ENCODE results near the gene SUGCT.

DNA sequence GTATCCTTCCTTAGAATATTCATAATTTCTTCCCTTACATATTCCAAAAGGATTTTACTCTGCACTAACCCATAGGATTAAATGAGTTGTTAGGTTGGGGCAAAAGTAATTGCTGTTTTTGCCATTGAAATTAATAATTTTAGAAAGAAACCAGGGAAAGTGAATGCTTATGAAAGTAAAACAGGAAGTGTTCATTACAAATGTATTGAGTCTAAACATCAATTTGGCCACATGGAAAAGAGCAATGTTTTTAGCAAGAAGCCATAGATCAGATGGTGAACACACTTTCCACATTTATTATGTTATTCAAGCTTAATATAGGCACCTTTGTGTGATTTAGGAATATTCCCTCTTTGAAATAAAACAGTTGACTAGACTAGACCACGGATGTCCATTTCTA is 102.9 kb downstream of the SUGCT start:
- TF ChIP-seq POLR2AphosphoS5 (IDR thresholded peaks at IDR 0.05; ENCODE audit: control insufficient read depth, insufficient read depth, low read depth, low read length): no peak
- TF ChIP-seq, protein P1, sequence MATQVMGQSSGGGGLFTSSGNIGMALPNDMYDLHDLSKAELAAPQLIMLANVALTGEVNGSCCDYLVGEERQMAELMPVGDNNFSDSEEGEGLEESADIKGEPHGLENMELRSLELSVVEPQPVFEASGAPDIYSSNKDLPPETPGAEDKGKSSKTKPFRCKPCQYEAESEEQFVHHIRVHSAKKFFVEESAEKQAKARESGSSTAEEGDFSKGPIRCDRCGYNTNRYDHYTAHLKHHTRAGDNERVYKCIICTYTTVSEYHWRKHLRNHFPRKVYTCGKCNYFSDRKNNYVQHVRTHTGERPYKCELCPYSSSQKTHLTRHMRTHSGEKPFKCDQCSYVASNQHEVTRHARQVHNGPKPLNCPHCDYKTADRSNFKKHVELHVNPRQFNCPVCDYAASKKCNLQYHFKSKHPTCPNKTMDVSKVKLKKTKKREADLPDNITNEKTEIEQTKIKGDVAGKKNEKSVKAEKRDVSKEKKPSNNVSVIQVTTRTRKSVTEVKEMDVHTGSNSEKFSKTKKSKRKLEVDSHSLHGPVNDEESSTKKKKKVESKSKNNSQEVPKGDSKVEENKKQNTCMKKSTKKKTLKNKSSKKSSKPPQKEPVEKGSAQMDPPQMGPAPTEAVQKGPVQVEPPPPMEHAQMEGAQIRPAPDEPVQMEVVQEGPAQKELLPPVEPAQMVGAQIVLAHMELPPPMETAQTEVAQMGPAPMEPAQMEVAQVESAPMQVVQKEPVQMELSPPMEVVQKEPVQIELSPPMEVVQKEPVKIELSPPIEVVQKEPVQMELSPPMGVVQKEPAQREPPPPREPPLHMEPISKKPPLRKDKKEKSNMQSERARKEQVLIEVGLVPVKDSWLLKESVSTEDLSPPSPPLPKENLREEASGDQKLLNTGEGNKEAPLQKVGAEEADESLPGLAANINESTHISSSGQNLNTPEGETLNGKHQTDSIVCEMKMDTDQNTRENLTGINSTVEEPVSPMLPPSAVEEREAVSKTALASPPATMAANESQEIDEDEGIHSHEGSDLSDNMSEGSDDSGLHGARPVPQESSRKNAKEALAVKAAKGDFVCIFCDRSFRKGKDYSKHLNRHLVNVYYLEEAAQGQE (IDR thresholded peaks at IDR 0.05; ENCODE audit: borderline replicate concordance): no peak
- TF ChIP-seq, protein P1 (CRISPR knock-in tag; IDR thresholded peaks at IDR 0.05; ENCODE audit: low read depth): no peak
- TF ChIP-seq NONO (IDR thresholded peaks at IDR 0.05; ENCODE audit: low read depth in 2 of 2, low read length in 1 of 2): no peak
- TF ChIP-seq, protein P2, sequence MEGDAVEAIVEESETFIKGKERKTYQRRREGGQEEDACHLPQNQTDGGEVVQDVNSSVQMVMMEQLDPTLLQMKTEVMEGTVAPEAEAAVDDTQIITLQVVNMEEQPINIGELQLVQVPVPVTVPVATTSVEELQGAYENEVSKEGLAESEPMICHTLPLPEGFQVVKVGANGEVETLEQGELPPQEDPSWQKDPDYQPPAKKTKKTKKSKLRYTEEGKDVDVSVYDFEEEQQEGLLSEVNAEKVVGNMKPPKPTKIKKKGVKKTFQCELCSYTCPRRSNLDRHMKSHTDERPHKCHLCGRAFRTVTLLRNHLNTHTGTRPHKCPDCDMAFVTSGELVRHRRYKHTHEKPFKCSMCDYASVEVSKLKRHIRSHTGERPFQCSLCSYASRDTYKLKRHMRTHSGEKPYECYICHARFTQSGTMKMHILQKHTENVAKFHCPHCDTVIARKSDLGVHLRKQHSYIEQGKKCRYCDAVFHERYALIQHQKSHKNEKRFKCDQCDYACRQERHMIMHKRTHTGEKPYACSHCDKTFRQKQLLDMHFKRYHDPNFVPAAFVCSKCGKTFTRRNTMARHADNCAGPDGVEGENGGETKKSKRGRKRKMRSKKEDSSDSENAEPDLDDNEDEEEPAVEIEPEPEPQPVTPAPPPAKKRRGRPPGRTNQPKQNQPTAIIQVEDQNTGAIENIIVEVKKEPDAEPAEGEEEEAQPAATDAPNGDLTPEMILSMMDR (IDR thresholded peaks at IDR 0.05 in 2 of 3, conservative IDR thresholded peaks at IDR 0.05 in 1 of 3; ENCODE audit: insufficient read depth in 2 of 3, low read depth in 1 of 3, low read length in 3 of 3): no peak
- TF ChIP-seq ZNF12 (CRISPR knock-in tag; IDR thresholded peaks at IDR 0.05): no peak
- no peak for TF ChIP-seq TBL1XR1 (IDR thresholded peaks at IDR 0.05; ENCODE audit: low read length in 2 of 2)
- no peak for TF ChIP-seq ZZZ3 (IDR thresholded peaks at IDR 0.05)
- TF ChIP-seq HNRNPL (IDR thresholded peaks at IDR 0.05; ENCODE audit: low read depth, low read length): no peak
- TF ChIP-seq TRIM24 (IDR thresholded peaks at IDR 0.05): no peak
- TF ChIP-seq MAFF (IDR thresholded peaks at IDR 0.05; ENCODE audit: low read length): no peak
- no peak for TF ChIP-seq SP2 (IDR thresholded peaks at IDR 0.05; ENCODE audit: extremely low read depth, low read depth, low read length, poor library complexity, severe bottlenecking)
- no peak for TF ChIP-seq HIVEP1 (CRISPR knock-in tag; IDR thresholded peaks at IDR 0.05)
- TF ChIP-seq, protein P3, sequence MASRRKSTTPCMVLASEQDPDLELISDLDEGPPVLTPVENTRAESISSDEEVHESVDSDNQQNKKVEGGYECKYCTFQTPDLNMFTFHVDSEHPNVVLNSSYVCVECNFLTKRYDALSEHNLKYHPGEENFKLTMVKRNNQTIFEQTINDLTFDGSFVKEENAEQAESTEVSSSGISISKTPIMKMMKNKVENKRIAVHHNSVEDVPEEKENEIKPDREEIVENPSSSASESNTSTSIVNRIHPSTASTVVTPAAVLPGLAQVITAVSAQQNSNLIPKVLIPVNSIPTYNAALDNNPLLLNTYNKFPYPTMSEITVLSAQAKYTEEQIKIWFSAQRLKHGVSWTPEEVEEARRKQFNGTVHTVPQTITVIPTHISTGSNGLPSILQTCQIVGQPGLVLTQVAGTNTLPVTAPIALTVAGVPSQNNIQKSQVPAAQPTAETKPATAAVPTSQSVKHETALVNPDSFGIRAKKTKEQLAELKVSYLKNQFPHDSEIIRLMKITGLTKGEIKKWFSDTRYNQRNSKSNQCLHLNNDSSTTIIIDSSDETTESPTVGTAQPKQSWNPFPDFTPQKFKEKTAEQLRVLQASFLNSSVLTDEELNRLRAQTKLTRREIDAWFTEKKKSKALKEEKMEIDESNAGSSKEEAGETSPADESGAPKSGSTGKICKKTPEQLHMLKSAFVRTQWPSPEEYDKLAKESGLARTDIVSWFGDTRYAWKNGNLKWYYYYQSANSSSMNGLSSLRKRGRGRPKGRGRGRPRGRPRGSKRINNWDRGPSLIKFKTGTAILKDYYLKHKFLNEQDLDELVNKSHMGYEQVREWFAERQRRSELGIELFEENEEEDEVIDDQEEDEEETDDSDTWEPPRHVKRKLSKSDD (conservative IDR thresholded peaks at IDR 0.05; ENCODE audit: low read length): no peak
- no peak for TF ChIP-seq KAT7 (CRISPR knock-in tag; IDR thresholded peaks at IDR 0.05; ENCODE audit: borderline replicate concordance)

Measured in K562 (cell line).